WTC11 (cell line): ENCODE data around the gene WWOX.

Experiments used
- CTCF ChIP-seq: fragments of 200-600 bp; IDR thresholded peaks from 2 replicates; pipeline ENCODE4 v1.8.0; 2022; ENCODE audit warnings: antibody characterized with exemption
- ESRRA ChIP-seq: sonication (generic); formaldehyde crosslinking; IDR thresholded peaks from 2 replicates; pipeline ENCODE4 v1.8.1; 2022; ENCODE audit warnings: mild to moderate bottlenecking, missing genetic modification reagents, borderline replicate concordance
- NR1H2 ChIP-seq: sonication (generic); formaldehyde crosslinking; IDR thresholded peaks from 2 replicates; pipeline ENCODE4 v1.9.0; 2021; ENCODE audit warnings: mild to moderate bottlenecking, moderate library complexity, missing genetic modification reagents
- ZNF121 ChIP-seq: sonication (generic); formaldehyde crosslinking; IDR thresholded peaks from 2 replicates; pipeline ENCODE4 v1.8.0; 2023; ENCODE audit warnings: missing genetic modification reagents

- TF ChIP-seq ESRRA (CRISPR knock-in tag) (no peak), CTCF (no peak), ZNF121 (no peak), NR1H2 (CRISPR knock-in tag) (no peak)
Measured at GRCh38 chr16:78363843-78364555, 264.5 kb downstream of the WWOX start.
